GM12874 (cell line): ENCODE data around the gene FBXL5.

Experiments used
- TF ChIP-seq, protein P1 (sequence below): IDR thresholded peaks from 2 replicates; pipeline ENCODE4 v1.5.1; 2011; ENCODE audit warnings: low read depth, mild to moderate bottlenecking, control low read depth, low read length, moderate library complexity; ENCODE audit not compliant: insufficient read depth

The FBXL5 gene

DNA sequence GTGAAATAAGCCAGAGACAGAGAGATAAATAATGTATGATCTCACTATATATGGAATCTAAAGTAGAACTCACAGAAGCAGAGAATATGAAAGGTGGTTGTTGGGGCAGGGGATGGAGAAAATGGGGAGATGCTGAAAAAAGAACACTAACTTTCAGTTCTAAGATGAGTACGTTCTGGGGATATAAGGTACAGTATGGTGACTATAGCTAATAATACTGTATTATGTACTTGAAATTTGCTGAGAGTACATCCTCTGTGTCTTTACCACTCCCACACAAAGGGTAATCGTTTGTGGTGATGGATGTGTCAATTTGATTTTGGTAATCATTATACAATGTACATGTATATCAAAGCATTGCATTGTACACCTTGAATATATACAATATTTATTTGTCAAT, 6.6 kb downstream of the FBXL5 start:
- TF ChIP-seq, protein P1, sequence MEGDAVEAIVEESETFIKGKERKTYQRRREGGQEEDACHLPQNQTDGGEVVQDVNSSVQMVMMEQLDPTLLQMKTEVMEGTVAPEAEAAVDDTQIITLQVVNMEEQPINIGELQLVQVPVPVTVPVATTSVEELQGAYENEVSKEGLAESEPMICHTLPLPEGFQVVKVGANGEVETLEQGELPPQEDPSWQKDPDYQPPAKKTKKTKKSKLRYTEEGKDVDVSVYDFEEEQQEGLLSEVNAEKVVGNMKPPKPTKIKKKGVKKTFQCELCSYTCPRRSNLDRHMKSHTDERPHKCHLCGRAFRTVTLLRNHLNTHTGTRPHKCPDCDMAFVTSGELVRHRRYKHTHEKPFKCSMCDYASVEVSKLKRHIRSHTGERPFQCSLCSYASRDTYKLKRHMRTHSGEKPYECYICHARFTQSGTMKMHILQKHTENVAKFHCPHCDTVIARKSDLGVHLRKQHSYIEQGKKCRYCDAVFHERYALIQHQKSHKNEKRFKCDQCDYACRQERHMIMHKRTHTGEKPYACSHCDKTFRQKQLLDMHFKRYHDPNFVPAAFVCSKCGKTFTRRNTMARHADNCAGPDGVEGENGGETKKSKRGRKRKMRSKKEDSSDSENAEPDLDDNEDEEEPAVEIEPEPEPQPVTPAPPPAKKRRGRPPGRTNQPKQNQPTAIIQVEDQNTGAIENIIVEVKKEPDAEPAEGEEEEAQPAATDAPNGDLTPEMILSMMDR = no peak

DNA sequence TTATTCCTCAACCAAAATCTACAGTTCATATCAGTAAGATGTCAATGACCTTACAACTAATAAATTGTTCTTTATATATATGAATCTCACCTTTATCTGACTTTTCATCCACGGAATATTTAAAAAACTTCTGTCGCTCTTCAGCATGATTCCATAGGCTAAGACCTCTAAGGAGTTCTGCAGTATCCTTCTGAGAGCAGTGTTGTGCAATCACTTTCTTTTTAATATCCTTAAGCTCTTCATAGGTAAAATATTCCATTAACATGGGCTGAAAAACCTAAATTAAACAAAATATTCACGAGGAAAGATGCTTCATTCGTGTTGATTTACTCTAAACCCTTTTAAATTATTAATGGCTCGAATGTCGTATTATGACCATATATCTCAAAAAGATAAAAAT, 16.7 kb downstream of the FBXL5 start:
- TF ChIP-seq, protein P1 = no peak

DNA sequence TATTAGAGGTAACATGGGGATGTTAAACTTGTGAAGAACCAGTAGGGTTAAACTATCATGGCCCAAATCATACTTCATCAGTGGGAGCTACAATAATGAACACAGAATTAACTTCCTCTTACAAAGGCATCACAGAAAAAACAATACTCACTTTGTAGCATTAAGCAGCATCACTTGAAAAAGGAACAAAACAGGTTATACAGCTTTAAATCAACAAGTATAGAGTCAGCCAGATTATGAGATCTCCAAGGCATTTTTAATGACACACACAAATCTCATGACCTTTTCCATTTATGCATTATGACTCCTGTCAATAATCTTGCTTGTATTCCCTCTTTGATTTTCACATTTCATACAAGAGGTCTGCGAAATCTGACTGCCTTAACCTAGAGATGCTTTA, 18.3 kb downstream of the FBXL5 start:
- TF ChIP-seq, protein P1 = no peak

DNA sequence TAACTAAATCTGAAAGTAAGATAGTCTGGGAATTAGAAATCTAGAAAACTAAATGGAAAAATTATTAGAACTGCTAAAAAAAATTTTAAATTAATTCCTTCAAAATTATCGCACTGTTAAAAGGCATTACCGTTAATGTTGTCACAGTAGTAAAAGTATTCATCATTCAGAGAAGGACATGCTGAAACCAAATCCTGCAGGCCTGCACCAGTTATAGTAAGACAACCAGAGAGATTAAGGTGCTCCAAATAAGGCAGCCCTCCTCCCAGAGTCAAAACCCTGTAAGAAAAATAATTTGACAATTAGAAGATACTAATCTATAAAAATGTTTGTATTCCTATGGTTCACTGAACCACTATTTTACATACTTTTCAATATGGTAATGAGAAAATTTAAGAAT, 43.0 kb downstream of the FBXL5 start:
- TF ChIP-seq, protein P1 = no peak

DNA sequence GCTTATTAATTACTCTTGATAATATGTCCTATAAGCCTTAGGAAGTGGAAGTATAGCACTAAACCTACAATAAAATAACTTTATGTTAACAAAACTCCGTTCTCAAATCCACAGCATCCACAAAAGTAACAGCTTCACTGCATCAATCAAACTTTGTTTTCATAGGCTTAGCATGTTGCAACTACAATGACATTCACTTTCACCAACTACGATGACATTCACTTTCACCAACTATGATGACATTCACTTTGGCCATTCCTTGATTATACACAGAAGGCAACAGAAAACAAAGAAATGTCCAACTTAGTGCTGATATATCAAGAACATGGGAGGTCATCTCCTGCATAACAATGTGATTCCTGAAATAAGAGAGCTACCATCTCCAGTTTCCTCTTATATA, 44.3 kb downstream of the FBXL5 start:
- TF ChIP-seq, protein P1 = no peak

DNA sequence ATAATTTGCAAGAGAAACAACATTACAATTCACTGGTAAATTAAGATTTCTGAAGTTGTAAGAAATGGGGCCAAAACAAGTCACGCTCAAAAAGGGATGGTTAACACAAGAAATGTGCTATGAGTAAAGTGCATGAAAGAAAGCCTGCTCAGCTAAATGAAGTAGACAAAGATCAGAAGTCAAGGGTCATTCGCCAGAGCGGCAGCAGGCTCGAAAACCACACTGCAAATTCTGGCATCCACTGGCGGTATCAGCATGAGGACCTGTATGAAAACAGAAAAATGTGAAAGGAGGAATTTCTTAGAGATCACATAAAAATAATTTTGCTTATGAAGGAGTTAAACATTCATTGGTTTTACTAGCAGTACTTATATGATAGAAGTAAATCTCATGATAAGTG, 49.6 kb downstream of the FBXL5 start:
- TF ChIP-seq, protein P1 = no peak

DNA sequence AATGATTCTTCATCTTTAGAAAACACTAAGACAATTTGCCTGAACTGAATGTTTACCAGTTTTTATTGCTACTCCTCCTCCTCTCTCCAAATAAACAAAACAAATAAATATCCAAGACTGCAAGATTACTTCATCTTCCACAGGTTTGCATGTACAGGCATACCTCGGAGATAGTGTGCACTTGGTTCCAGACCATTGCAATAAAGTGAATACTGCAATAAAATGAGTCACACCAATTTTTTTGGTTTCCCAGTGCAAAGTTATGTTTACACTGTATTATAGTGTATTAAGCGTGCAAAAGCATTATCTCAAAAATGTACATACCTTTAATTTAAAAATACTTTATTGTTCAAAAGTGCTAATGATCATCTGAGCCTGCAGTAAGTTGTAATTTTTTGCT, 53.3 kb downstream of the FBXL5 start:
- TF ChIP-seq, protein P1 = no peak

DNA sequence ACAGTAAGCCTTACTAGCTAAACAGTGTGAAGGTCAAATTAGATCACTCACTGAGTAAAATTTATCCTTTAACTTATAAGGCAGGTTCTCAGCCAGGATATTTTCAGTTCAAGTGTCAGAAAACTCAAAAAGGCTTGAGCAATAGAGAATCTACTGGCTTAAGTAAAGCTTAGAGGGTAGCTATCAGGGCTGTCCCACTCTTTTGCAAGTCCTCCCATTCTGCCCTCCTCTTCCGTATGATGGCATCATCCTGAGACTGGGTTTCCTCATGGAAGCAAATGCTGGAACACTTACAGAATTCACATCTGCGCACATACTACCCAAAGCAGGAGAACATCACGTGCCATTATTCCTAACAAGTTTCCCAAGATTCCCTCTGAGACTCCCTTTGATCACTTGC, 55.0 kb downstream of the FBXL5 start:
- TF ChIP-seq, protein P1 = no peak
